Naive B cell (primary cell): ENCODE data around the gene VGLL2. TPM values are rescaled to one million over a fixed set of nuclear protein-coding genes. Genes with fewer than 3 reads are reported as not detected.

Experiments
- ATAC-seq, 2 donors: fragments of 150-1000 bp; cut with Tn5 transposase; 2 replicates each; pipeline ENCODE4 v1.10.0; 2021; ENCODE audit warnings: low read depth in 2 of 2, mild to moderate bottlenecking in 2 of 2, moderate library complexity in 2 of 2
- DNase-seq: peaks from one replicate; pipeline ENCODE4 v3.0.0; 2022
- H3K27ac Mint-ChIP-seq, 6 donors: one replicate each; pipeline ENCODE4 v1.8.0; 2020 to 2022; ENCODE audit warnings: mild to moderate bottlenecking in 6 of 6, mixed read lengths in 6 of 6, moderate library complexity in 5 of 6, inconsistent platforms in 2 of 6
- H3K27me3 Mint-ChIP-seq, 3 donors: one replicate each; pipeline ENCODE4 v1.8.0; 2021 to 2022; ENCODE audit warnings: mixed read lengths in 3 of 3, mild to moderate bottlenecking in 1 of 3
- H3K36me3 Mint-ChIP-seq, 2 donors: one replicate each; pipeline ENCODE4 v1.8.0; 2020 to 2022; ENCODE audit warnings: mixed read lengths in 2 of 2, inconsistent platforms in 1 of 2, mild to moderate bottlenecking in 1 of 2
- H3K4me1 Mint-ChIP-seq, 3 donors: one replicate each; pipeline ENCODE4 v1.8.0; 2020 to 2022; ENCODE audit warnings: mixed read lengths in 3 of 3, inconsistent platforms in 1 of 3, mild to moderate bottlenecking in 1 of 3, moderate library complexity in 1 of 3
- H3K4me3 Mint-ChIP-seq, 8 donors: one replicate each; pipeline ENCODE4 v1.8.0; 2020 to 2022; ENCODE audit warnings: mild to moderate bottlenecking in 8 of 8, mixed read lengths in 8 of 8, moderate library complexity in 8 of 8, inconsistent platforms in 2 of 8
- H3K9me3 Mint-ChIP-seq, 7 donors: one replicate each; pipeline ENCODE4 v1.8.0; 2020 to 2022; ENCODE audit warnings: mixed read lengths in 7 of 7, mild to moderate bottlenecking in 5 of 7, inconsistent platforms in 2 of 7, moderate library complexity in 1 of 7
- polyA plus RNA-seq, 6 donors: library from polyadenylated mRNA; unstranded; fragments of 300-500 nt; fragmentation: Illumina TruSeq; gene quantifications; one replicate each; pipeline ENCODE4 v1.2.3, GENCODE V29; 2021; ENCODE audit warnings: low read depth in 6 of 6

The VGLL2 gene
- polyA plus RNA-seq, 6 donors from 2014 or later = not detected

GRCh38 chr6:117309069-117309468 lies 43.7 kb downstream of the VGLL2 start:
- H3K27ac Mint-ChIP-seq = no peak overlapping the region
- H3K4me3 Mint-ChIP-seq = no peak overlapping the region
- no peaks in the 10 kb centered on the region for H3K4me1 Mint-ChIP-seq
- H3K27me3 Mint-ChIP-seq = peaks cover 12 to 27% (median 16%) of the 10 kb centered on the region in 3 donors
- ATAC-seq (no peak), DNase-seq (no peak)
- no peaks in the 10 kb centered on the region for H3K36me3 Mint-ChIP-seq
- H3K9me3 Mint-ChIP-seq = no peaks in the 10 kb centered on the region

- no peak overlapping the region for H3K27ac Mint-ChIP-seq
- H3K27me3 Mint-ChIP-seq = peaks cover 12 to 24% (median 16%) of the 10 kb centered on the region in 3 donors
- no peaks in the 10 kb centered on the region for H3K9me3 Mint-ChIP-seq
- H3K4me3 Mint-ChIP-seq = no peak overlapping the region
- ATAC-seq (no peak), DNase-seq (no peak)
- no peaks in the 10 kb centered on the region for H3K36me3 Mint-ChIP-seq
- no peaks in the 10 kb centered on the region for H3K4me1 Mint-ChIP-seq
These were observed 44.3 kb downstream of the VGLL2 start for GRCh38 chr6:117309611-117310010.

GRCh38 chr6:117311310-117311709 lies 46.0 kb downstream of the VGLL2 start:
- Mint-ChIP-seq H3K27me3 (peaks cover 12 to 22% (median 19%) of the 10 kb centered on the region in 3 donors), H3K27ac (no peak overlapping the region), H3K36me3 (no peaks in the 10 kb centered on the region), H3K4me1 (no peaks in the 10 kb centered on the region), H3K9me3 (no peaks in the 10 kb centered on the region), H3K4me3 (no peak overlapping the region)
- ATAC-seq = no peak
- DNase-seq = no peak

- H3K27ac Mint-ChIP-seq = no peak overlapping the region
- ATAC-seq (no peak), DNase-seq (no peak)
- peaks cover 12 to 22% (median 19%) of the 10 kb centered on the region in 3 donors for H3K27me3 Mint-ChIP-seq
- no peaks in the 10 kb centered on the region for H3K4me1 Mint-ChIP-seq
- no peaks in the 10 kb centered on the region for H3K9me3 Mint-ChIP-seq
- H3K4me3 Mint-ChIP-seq = no peak overlapping the region
- H3K36me3 Mint-ChIP-seq = no peaks in the 10 kb centered on the region
These were observed 46.4 kb downstream of the VGLL2 start for GRCh38 chr6:117311726-117312125.

GRCh38 chr6:117317261-117317660 lies 51.9 kb downstream of the VGLL2 start:
- no peaks in the 10 kb centered on the region for H3K4me1 Mint-ChIP-seq
- H3K4me3 Mint-ChIP-seq = no peak overlapping the region
- DNase-seq (no peak), ATAC-seq (no peak)
- H3K9me3 Mint-ChIP-seq = no peaks in the 10 kb centered on the region
- H3K27me3 Mint-ChIP-seq = peaks cover 6 to 19% (median 15%) of the 10 kb centered on the region in 3 donors
- no peak overlapping the region for H3K27ac Mint-ChIP-seq
- no peaks in the 10 kb centered on the region for H3K36me3 Mint-ChIP-seq

Other genes with a start within 250 kb of the VGLL2 start
- not detected for gene ROS1, start 160.4 kb downstream of the VGLL2 start, polyA plus RNA-seq
- under 1 TPM in 3 of 6 donors, not detected in 3; 0.23 to 0.65 (median 0.34) TPM for gene DCBLD1, start 217.1 kb downstream of the VGLL2 start, polyA plus RNA-seq